ENCODE measurements around the gene GTF2H1. TPM values are rescaled to one million over a fixed set of nuclear protein-coding genes. Genes with fewer than 3 reads are reported as not detected.

GTF2H1 gene
- total RNA-seq, 1 experiment from 2014 or later: 39.4 TPM

GRCh38 chr11:18319914-18320313 lies 2.5 kb upstream of the GTF2H1 start:
- no peak overlapping the region for H3K4ac ChIP-seq (ENCODE audit: low read depth, low read length)
- no peaks in the 10 kb centered on the region; a peak in 1 of 5 replicates for H3K9me3 Mint-ChIP-seq
- peaks cover 4% of the 10 kb centered on the region for H3K79me1 ChIP-seq (ENCODE audit: insufficient read depth, low read depth, low read length, poor library complexity, severe bottlenecking)
- H3K18ac ChIP-seq (ENCODE audit: insufficient read length, low read depth, low read length): no peak overlapping the region
- DNase-seq: no peak
- H3K79me2 ChIP-seq (ENCODE audit: insufficient read depth, low read length): peaks cover 32% of the 10 kb centered on the region; the same call in 1 of the 2 replicates
- H3K4me1 Mint-ChIP-seq: peaks cover 26 to 35% of the 10 kb centered on the region in 2 experiments
- no peak overlapping the region for H4K5ac ChIP-seq (ENCODE audit: insufficient read length, low read depth, low read length)
- H3K4me2 ChIP-seq (ENCODE audit: insufficient read depth, insufficient read length, low read length): peak overlapping the region; percentile 98
- no peaks in the 10 kb centered on the region for H3K9me3 ChIP-seq (ENCODE audit: control insufficient read depth, low read depth, low read length)
- H2BK20ac ChIP-seq (ENCODE audit: low read depth, low read length, poor library complexity, severe bottlenecking): no peak overlapping the region
- H3K27me3 ChIP-seq (ENCODE audit: insufficient read depth, low read length): no peaks in the 10 kb centered on the region
- no peak overlapping the region for H3K27ac ChIP-seq (ENCODE audit: insufficient read length, low read depth, low read length)
- H3K23ac ChIP-seq (ENCODE audit: insufficient read length, low read depth, low read length): no peak overlapping the region
- no peak overlapping the region for H3K56ac ChIP-seq (ENCODE audit: insufficient read length, low read depth, low read length)
- H3K4me3 Mint-ChIP-seq: peak overlapping the region in 1 of 2 experiments; percentile 30; a peak in 1 of 5 replicates
- H2AFZ ChIP-seq (ENCODE audit: low read length): no peak overlapping the region
- no peak overlapping the region for H2BK120ac ChIP-seq (ENCODE audit: low read depth, low read length, poor library complexity, severe bottlenecking)
- TF ChIP-seq CTCF (conservative IDR thresholded peaks at IDR 0.05): no peak
- no peak overlapping the region for H2AK5ac ChIP-seq (ENCODE audit: insufficient read length, low read length)
- H4K8ac ChIP-seq (replicated peaks; ENCODE audit: insufficient read length, low read depth, low read length): no peak overlapping the region
- H3K36me3 Mint-ChIP-seq (ENCODE audit: insufficient read depth in 1 of 3, low read depth in 3 of 3): peaks cover 2 to 16% (median 9%) of the 10 kb centered on the region in 3 experiments; a peak in 5 of 7 replicates
- no CpG with 5 or more reads among the region's 3 CpGs for WGBS (ENCODE audit: extremely low coverage, insufficient read length, low lambda C conversion rate)
- H2BK15ac ChIP-seq (ENCODE audit: low read depth, low read length): no peak overlapping the region
- peaks cover 7% of the 10 kb centered on the region for H3K23me2 ChIP-seq (ENCODE audit: insufficient read length, low read depth, low read length, poor library complexity, severe bottlenecking)
- no peak overlapping the region for H4K91ac ChIP-seq (ENCODE audit: insufficient read length, low read depth, low read length)
- H2BK12ac ChIP-seq (ENCODE audit: insufficient read length, low read depth, low read length): no peak overlapping the region
- no peak overlapping the region for H2BK5ac ChIP-seq (ENCODE audit: insufficient read length, low read length)
- H3K14ac ChIP-seq (ENCODE audit: insufficient read depth, low read length): no peak overlapping the region
- no peak overlapping the region for H3K9ac ChIP-seq (ENCODE audit: extremely low read depth, insufficient read length, low read length)
- H4K20me1 ChIP-seq (ENCODE audit: control insufficient read depth, insufficient read depth, insufficient read length): no peaks in the 10 kb centered on the region
- H3K27ac Mint-ChIP-seq: peak overlapping the region in 1 of 3 experiments; percentile 42; a peak in 3 of 7 replicates
- no peaks in the 10 kb centered on the region for H3K27me3 Mint-ChIP-seq (ENCODE audit: low read depth)
- no peak overlapping the region for H3T11ph ChIP-seq (ENCODE audit: low read length)
- H3K4me1 ChIP-seq (ENCODE audit: insufficient read depth, low read length): no peaks in the 10 kb centered on the region; the same call in 1 of the 2 replicates

Measured in H9 (cell line).